GM23338 (cell line): ENCODE data around the gene SORCS2. TPM values are rescaled to one million over a fixed set of nuclear protein-coding genes. Genes with fewer than 3 reads are reported as not detected.

ENCODE experiments used
- ATAC-seq: fragments of 200-7000 bp; cut with Tn5 transposase; 3 replicates; pipeline ENCODE4 v1.9.1; 2020
- DNase-seq: peaks from one replicate; pipeline ENCODE4 v3.0.0-alpha.2; 2015; ENCODE audit warnings: low spot score
- H2AFZ ChIP-seq: fragments of 200-600 bp; sonication (generic); 2 replicates; pipeline ENCODE4 v1.8.0; 2016; ENCODE audit warnings: antibody characterized with exemption, mild to moderate bottlenecking, moderate library complexity
- H3F3A ChIP-seq: fragments of 200-600 bp; sonication (generic); replicated peaks from 2 replicates; pipeline ENCODE4 v1.8.0; 2017; ENCODE audit warnings: antibody characterized with exemption, mixed run types, low read depth
- H3K27ac ChIP-seq: fragments of 200-600 bp; sonication (generic); 2 replicates; pipeline ENCODE4 v1.6.1; 2016; ENCODE audit warnings: low read depth
- H3K27me3 ChIP-seq: fragments of 200-600 bp; sonication (generic); 2 replicates; pipeline ENCODE4 v1.8.0; 2016; ENCODE audit warnings: mild to moderate bottlenecking, mixed run types, moderate library complexity; ENCODE audit not compliant: insufficient read depth
- H3K36me3 ChIP-seq: fragments of 200-600 bp; sonication (generic); 2 replicates; pipeline ENCODE4 v1.8.0; 2016; ENCODE audit warnings: mild to moderate bottlenecking; ENCODE audit not compliant: insufficient read depth
- H3K4me1 ChIP-seq: fragments of 200-600 bp; sonication (generic); 2 replicates; pipeline ENCODE4 v1.8.0; 2016; ENCODE audit warnings: mild to moderate bottlenecking, moderate library complexity; ENCODE audit not compliant: insufficient read depth
- H3K4me2 ChIP-seq: fragments of 200-600 bp; sonication (generic); 2 replicates; pipeline ENCODE4 v1.7.1; 2017; ENCODE audit warnings: mixed run types
- H3K4me3 ChIP-seq: fragments of 200-600 bp; sonication (generic); 2 replicates; pipeline ENCODE4 v1.6.1; 2016; ENCODE audit warnings: mixed run types
- H3K79me2 ChIP-seq: fragments of 200-600 bp; sonication (generic); replicated peaks from 2 replicates; pipeline ENCODE4 v1.8.0; 2017; ENCODE audit warnings: mild to moderate bottlenecking; ENCODE audit not compliant: insufficient read depth
- H3K9me2 ChIP-seq: fragments of 200-600 bp; sonication (generic); 2 replicates; pipeline ENCODE4 v1.8.0; 2017; ENCODE audit not compliant: insufficient read depth
- H4K20me1 ChIP-seq: fragments of 200-600 bp; sonication (generic); replicated peaks from 2 replicates; pipeline ENCODE4 v1.8.0; 2017; ENCODE audit warnings: mild to moderate bottlenecking; ENCODE audit not compliant: insufficient read depth
- H3K27ac Mint-ChIP-seq: 2 replicates; pipeline ENCODE4 v1.8.0; 2020; ENCODE audit warnings: inconsistent platforms, mild to moderate bottlenecking, moderate library complexity, mixed read lengths
- H3K27me3 Mint-ChIP-seq: 3 replicates; pipeline ENCODE4 v1.8.0; 2022; ENCODE audit warnings: low read depth, mild to moderate bottlenecking, moderate library complexity, mixed read lengths, inconsistent platforms; ENCODE audit not compliant: insufficient read depth, poor library complexity
- H3K36me3 Mint-ChIP-seq: 3 replicates; pipeline ENCODE4 v1.8.0; 2021; ENCODE audit warnings: low read depth, mild to moderate bottlenecking, inconsistent platforms, moderate library complexity, mixed read lengths
- H3K4me1 Mint-ChIP-seq: 3 replicates; pipeline ENCODE4 v1.8.0; 2020; ENCODE audit warnings: mild to moderate bottlenecking, inconsistent platforms, mixed read lengths
- H3K4me3 Mint-ChIP-seq: 3 replicates; pipeline ENCODE4 v1.8.0; 2021; ENCODE audit warnings: moderate library complexity, mild to moderate bottlenecking, inconsistent platforms, mixed read lengths
- H3K9me3 Mint-ChIP-seq: 3 replicates; pipeline ENCODE4 v1.8.0; 2020; ENCODE audit warnings: moderate library complexity, mild to moderate bottlenecking, inconsistent platforms, mixed read lengths
- CREB1 ChIP-seq: fragments of 250-450 bp; sonication (Bioruptor Pico); IDR thresholded peaks from 2 replicates; pipeline ENCODE4 v1.5.0; 2020; ENCODE audit warnings: low read depth, mild to moderate bottlenecking, moderate library complexity
- CTCF ChIP-seq, 2 experiments: fragments of 200-600 bp in 1 of 2; sonication (generic) in 1 of 2; conservative IDR thresholded peaks; 2 replicates each; pipeline versions ENCODE4 v1.5.1 to v1.6.1; 2016 to 2017; ENCODE audit warnings: antibody characterized with exemption in 2 of 2, low read depth in 2 of 2, mild to moderate bottlenecking in 2 of 2, moderate library complexity in 1 of 2
- ETS1 ChIP-seq: IDR thresholded peaks from 2 replicates; pipeline ENCODE4 v1.6.1; 2016; ENCODE audit warnings: antibody characterized with exemption
- EZH2 ChIP-seq: fragments of 200-600 bp; sonication (generic); IDR thresholded peaks from one replicate; pipeline ENCODE4 v1.8.0; 2017; ENCODE audit warnings: antibody characterized with exemption, mild to moderate bottlenecking, low read depth; ENCODE audit not compliant: unreplicated experiment
- EZH2phosphoT487 ChIP-seq: fragments of 200-600 bp; sonication (generic); IDR thresholded peaks from one replicate; pipeline ENCODE4 v1.8.1; 2018; ENCODE audit warnings: antibody characterized with exemption; ENCODE audit not compliant: unreplicated experiment
- JUNB ChIP-seq: IDR thresholded peaks from one replicate; pipeline ENCODE4 v1.6.1; 2016; ENCODE audit warnings: antibody characterized with exemption; ENCODE audit not compliant: unreplicated experiment
- NANOG ChIP-seq: IDR thresholded peaks from 2 replicates; pipeline ENCODE4 v1.6.1; 2016; ENCODE audit warnings: antibody characterized with exemption, borderline replicate concordance
- POLR2AphosphoS5 ChIP-seq: IDR thresholded peaks from 2 replicates; pipeline ENCODE4 v1.6.1; 2016; ENCODE audit warnings: antibody characterized with exemption, low read depth
- REST ChIP-seq: IDR thresholded peaks from one replicate; pipeline ENCODE4 v1.6.1; 2018; ENCODE audit warnings: antibody characterized with exemption; ENCODE audit not compliant: unreplicated experiment
- STAT1 ChIP-seq: IDR thresholded peaks from one replicate; pipeline ENCODE4 v1.6.1; 2016; ENCODE audit warnings: antibody characterized with exemption; ENCODE audit not compliant: unreplicated experiment
- ZNF114 ChIP-seq: fragments of 250-450 bp; sonication (Bioruptor Pico); IDR thresholded peaks from 2 replicates; pipeline ENCODE4 v1.5.0; 2020; ENCODE audit warnings: mild to moderate bottlenecking, moderate library complexity
- ZNF331 ChIP-seq: fragments of 250-450 bp; sonication (Bioruptor Pico); IDR thresholded peaks from 2 replicates; pipeline ENCODE4 v1.5.0; 2020; ENCODE audit warnings: low read depth, mild to moderate bottlenecking, moderate library complexity
- ZNF462 ChIP-seq: fragments of 250-450 bp; sonication (Bioruptor Pico); IDR thresholded peaks from 2 replicates; pipeline ENCODE4 v1.5.0; 2020; ENCODE audit warnings: mild to moderate bottlenecking, moderate library complexity
- polyA plus RNA-seq: library from polyadenylated mRNA; unstranded; fragments of >200 nt; fragmentation: Nextera tagmentation; extraction: Ambion mirVana; gene quantifications from 2 replicates; pipeline ENCODE4 v1.2.1, GENCODE V29; 2016
- total RNA-seq: library from RNA; depleted of rRNA; stranded (reverse); fragments of >200 nt; shearing (Covaris generic); gene quantifications from 2 replicates; pipeline ENCODE4 v1.2.3, GENCODE V29; 2014

The SORCS2 gene
- total and polyA plus RNA-seq, 2 experiments from 2014 or later: 0.47 to 2.4 TPM

- no peak overlapping the region for H3K4me3 Mint-ChIP-seq
- no peak for ATAC-seq
- peaks cover 14% of the 10 kb centered on the region for H3K27me3 Mint-ChIP-seq
- H3F3A ChIP-seq: no peaks in the 10 kb centered on the region
- no peak for DNase-seq
- H3K36me3 Mint-ChIP-seq: no peaks in the 10 kb centered on the region
- H3K4me2 ChIP-seq: no peak overlapping the region
- H3K79me2 ChIP-seq: no peaks in the 10 kb centered on the region
- H3K4me1 Mint-ChIP-seq: peaks cover 3% of the 10 kb centered on the region; the same call in 2 of the 3 replicates
- H2AFZ ChIP-seq: no peak overlapping the region
- no peaks in the 10 kb centered on the region for H3K9me3 Mint-ChIP-seq
- no peaks in the 10 kb centered on the region for H4K20me1 ChIP-seq
- no peak overlapping the region for H3K27ac ChIP-seq
- H3K27me3 ChIP-seq: no peaks in the 10 kb centered on the region
- no peak overlapping the region for H3K4me3 ChIP-seq
- no peaks in the 10 kb centered on the region for H3K36me3 ChIP-seq
- no peak overlapping the region for H3K27ac Mint-ChIP-seq
- TF ChIP-seq REST (no peak), STAT1 (no peak), EZH2phosphoT487 (no peak), ZNF114 (CRISPR knock-in tag) (no peak), NANOG (no peak), ETS1 (no peak), JUNB (no peak), CREB1 (CRISPR knock-in tag) (no peak), EZH2 (no peak), POLR2AphosphoS5 (no peak), CTCF (conservative IDR thresholded peaks at IDR 0.05; ENCODE audit: low read depth in 2 of 2) (no peak), ZNF331 (no peak), ZNF462 (no peak)
- H3K4me1 ChIP-seq: no peaks in the 10 kb centered on the region
- no peaks in the 10 kb centered on the region for H3K9me2 ChIP-seq
These were observed 31.9 kb upstream of the SORCS2 start for GRCh38 chr4:7160439-7160838.
